Neural cell (in vitro differentiated cells): ENCODE data around the gene PCSK4. TPM values are rescaled to one million over a fixed set of nuclear protein-coding genes. Genes with fewer than 3 reads are reported as not detected.

Source experiments
- H2AFZ ChIP-seq: fragments of 200-600, 300-800 bp; sonication (generic), shearing (Covaris generic); 2 replicates; pipeline ENCODE4 v1.6.0; 2014; ENCODE audit warnings: low read depth, mild to moderate bottlenecking, antibody characterized with exemption, low read length, moderate library complexity
- H3F3A ChIP-seq: fragments of 200-600 bp; shearing (Covaris generic); 2 replicates; pipeline ENCODE4 v1.6.1; 2016; ENCODE audit warnings: mild to moderate bottlenecking, moderate library complexity, mixed read lengths, antibody characterized with exemption, low read length; ENCODE audit not compliant: insufficient read depth, poor library complexity, severe bottlenecking
- H3K27ac ChIP-seq: fragments of 200-600, 300-800 bp; sonication (generic), shearing (Covaris generic); 2 replicates; pipeline ENCODE4 v1.5.1; 2014; ENCODE audit warnings: mild to moderate bottlenecking, low read length, moderate library complexity
- H3K27me3 ChIP-seq: fragments of 300-800, 200-600 bp; sonication (generic), shearing (Covaris generic); 2 replicates; pipeline ENCODE4 v1.6.0; 2014; ENCODE audit warnings: mild to moderate bottlenecking, low read depth, low read length, moderate library complexity; ENCODE audit not compliant: insufficient read depth
- H3K36me3 ChIP-seq: fragments of 300-800, 200-600 bp; sonication (generic), shearing (Covaris generic); 2 replicates; pipeline ENCODE4 v1.5.1; 2014; ENCODE audit warnings: mild to moderate bottlenecking, antibody characterized with exemption, low read length, moderate library complexity; ENCODE audit not compliant: insufficient read depth
- H3K4me2 ChIP-seq: fragments of 300-800, 200-600 bp; sonication (generic), shearing (Covaris generic); 2 replicates; pipeline ENCODE4 v1.6.0; 2014; ENCODE audit warnings: mild to moderate bottlenecking, low read length
- H3K4me3 ChIP-seq: fragments of 300-800, 200-600 bp; sonication (generic), shearing (Covaris generic); 2 replicates; pipeline ENCODE4 v1.5.1; 2014; ENCODE audit warnings: mild to moderate bottlenecking, low read length, moderate library complexity
- H3K79me2 ChIP-seq: fragments of 200-600 bp; shearing (Covaris generic); replicated peaks from 2 replicates; pipeline ENCODE4 v1.6.0; 2014; ENCODE audit warnings: mild to moderate bottlenecking, low read length, moderate library complexity; ENCODE audit not compliant: insufficient read depth
- H3K9ac ChIP-seq: fragments of 300-800, 200-600 bp; sonication (generic), shearing (Covaris generic); 2 replicates; pipeline ENCODE4 v1.6.1; 2016; ENCODE audit warnings: mild to moderate bottlenecking, low read length, mixed read lengths
- H3K9me2 ChIP-seq: fragments of 200-600 bp; shearing (Covaris generic); 2 replicates; pipeline ENCODE4 v1.6.1; 2016; ENCODE audit warnings: mild to moderate bottlenecking, low read length, mixed read lengths; ENCODE audit not compliant: insufficient read depth
- H3K9me3 ChIP-seq: fragments of 200-600, 300-800 bp; sonication (generic), shearing (Covaris generic); 2 replicates; pipeline ENCODE4 v1.6.1; 2016; ENCODE audit warnings: mild to moderate bottlenecking, mixed run types, low read length, moderate library complexity, mixed read lengths
- H4K20me1 ChIP-seq: fragments of 200-600 bp; shearing (Covaris generic); 2 replicates; pipeline ENCODE4 v1.6.1; 2016; ENCODE audit warnings: mild to moderate bottlenecking, mixed run types; ENCODE audit not compliant: insufficient read depth
- CTCF ChIP-seq: fragments of 450-650 bp; IDR thresholded peaks from 2 replicates; pipeline ENCODE4 v1.5.1; 2014; ENCODE audit warnings: antibody characterized with exemption, mild to moderate bottlenecking, moderate library complexity; ENCODE audit not compliant: poor library complexity, severe bottlenecking
- EP300 ChIP-seq: fragments of 450-650 bp; conservative IDR thresholded peaks from 2 replicates; pipeline ENCODE4 v1.6.1; 2014; ENCODE audit warnings: antibody characterized with exemption, mild to moderate bottlenecking, moderate library complexity; ENCODE audit not compliant: poor library complexity, severe bottlenecking
- EZH2 ChIP-seq: fragments of 200-600, 300-800 bp; shearing (Covaris generic), sonication (generic); IDR thresholded peaks from 2 replicates; pipeline ENCODE4 v1.6.1; 2014; ENCODE audit warnings: antibody characterized with exemption, low read length, borderline replicate concordance, mild to moderate bottlenecking; ENCODE audit not compliant: insufficient read depth, poor library complexity, severe bottlenecking
- MXI1 ChIP-seq: fragments of 450-650 bp; conservative IDR thresholded peaks from 2 replicates; pipeline ENCODE4 v1.6.1; 2014; ENCODE audit warnings: antibody characterized with exemption, mild to moderate bottlenecking; ENCODE audit not compliant: poor library complexity, severe bottlenecking
- POLR2AphosphoS5 ChIP-seq: IDR thresholded peaks from 2 replicates; pipeline ENCODE4 v1.6.1; 2012
- RAD21 ChIP-seq: fragments of 450-650 bp; conservative IDR thresholded peaks from 2 replicates; pipeline ENCODE4 v1.6.1; 2014; ENCODE audit warnings: antibody characterized with exemption, mild to moderate bottlenecking, moderate library complexity
- REST ChIP-seq: IDR thresholded peaks from 2 replicates; pipeline ENCODE4 v1.6.1; 2012; ENCODE audit warnings: borderline replicate concordance
- SMC3 ChIP-seq: fragments of 450-650 bp; conservative IDR thresholded peaks from 2 replicates; pipeline ENCODE4 v1.6.1; 2014; ENCODE audit warnings: antibody characterized with exemption, mild to moderate bottlenecking, moderate library complexity; ENCODE audit not compliant: poor library complexity
- TAF1 ChIP-seq: IDR thresholded peaks from 2 replicates; pipeline ENCODE4 v1.6.1; 2012; ENCODE audit warnings: low read depth
- polyA plus RNA-seq: library from polyadenylated mRNA; depleted of rRNA; stranded (reverse); fragments of >200 nt; gene quantifications from 2 replicates; pipeline ENCODE4 v1.2.3, GENCODE V29; 2014

Gene PCSK4
- polyA plus RNA-seq, 1 donor from 2014 or later = 11.8 TPM

- Histone ChIP-seq H3K9ac (no peak overlapping the region), H2AFZ (no peak overlapping the region), H3K79me2 (no peaks in the 10 kb centered on the region), H3K36me3 (no peaks in the 10 kb centered on the region), H3K4me2 (no peak overlapping the region), H3K4me3 (no peak overlapping the region), H3F3A (no peaks in the 10 kb centered on the region), H3K9me3 (no peaks in the 10 kb centered on the region), H3K27me3 (peaks cover 24% of the 10 kb centered on the region), H3K27ac (no peak overlapping the region), H3K9me2 (no peaks in the 10 kb centered on the region), H4K20me1 (no peaks in the 10 kb centered on the region)
- TF ChIP-seq EZH2 = no peak
- TF ChIP-seq SMC3 = no peak
- no peak for TF ChIP-seq POLR2AphosphoS5
- TF ChIP-seq CTCF = no peak
- TF ChIP-seq REST = no peak
- TF ChIP-seq TAF1 = no peak
- no peak for TF ChIP-seq EP300
- no peak for TF ChIP-seq RAD21
- no peak for TF ChIP-seq MXI1
Observed at GRCh38 chr19:1522061-1522460, 31.9 kb upstream of the PCSK4 start.

GRCh38 chr19:1521636-1522035, 31.5 kb upstream of the PCSK4 start:
- no peak overlapping the region for H3K4me3 ChIP-seq
- TF ChIP-seq MXI1 (no peak), EZH2 (no peak), EP300 (no peak), RAD21 (no peak), SMC3 (no peak), REST (no peak), TAF1 (no peak), CTCF (no peak), POLR2AphosphoS5 (no peak)
- no peaks in the 10 kb centered on the region for H4K20me1 ChIP-seq
- H3K79me2 ChIP-seq = no peaks in the 10 kb centered on the region
- no peak overlapping the region for H3K27ac ChIP-seq
- H3K9ac ChIP-seq = no peak overlapping the region
- no peaks in the 10 kb centered on the region for H3K9me2 ChIP-seq
- no peaks in the 10 kb centered on the region for H3K36me3 ChIP-seq
- peaks cover 24% of the 10 kb centered on the region for H3K27me3 ChIP-seq
- no peak overlapping the region for H2AFZ ChIP-seq
- H3F3A ChIP-seq = no peaks in the 10 kb centered on the region
- no peaks in the 10 kb centered on the region for H3K9me3 ChIP-seq
- no peak overlapping the region for H3K4me2 ChIP-seq
